Right renal cortex interstitium (tissue), 3 donors: ENCODE data around the gene DNAI2. TPM values are rescaled to one million over a fixed set of nuclear protein-coding genes. Genes with fewer than 3 reads are reported as not detected.
"Not testable (repeated sequence)": the region's sequence is repeated elsewhere in the genome, so short reads cannot be mapped to it uniquely, and the experiment has no call there.

Source experiments
- DNase-seq, 3 donors: peaks; one replicate each; pipeline ENCODE4 v3.0.0-alpha.2; 2013; ENCODE audit warnings: low read depth in 3 of 3, low spot score in 2 of 3
- polyA plus RNA-seq, 3 donors: library from polyadenylated mRNA; unstranded; fragments of 120-200 nt; gene quantifications; one replicate each; pipeline ENCODE4 v1.2.1, GENCODE V29; 2013; ENCODE audit not compliant: insufficient read length in 3 of 3

Gene DNAI2
- polyA plus RNA-seq, 3 donors = 0.18 to 0.26 TPM; not detected in 1

DNA sequence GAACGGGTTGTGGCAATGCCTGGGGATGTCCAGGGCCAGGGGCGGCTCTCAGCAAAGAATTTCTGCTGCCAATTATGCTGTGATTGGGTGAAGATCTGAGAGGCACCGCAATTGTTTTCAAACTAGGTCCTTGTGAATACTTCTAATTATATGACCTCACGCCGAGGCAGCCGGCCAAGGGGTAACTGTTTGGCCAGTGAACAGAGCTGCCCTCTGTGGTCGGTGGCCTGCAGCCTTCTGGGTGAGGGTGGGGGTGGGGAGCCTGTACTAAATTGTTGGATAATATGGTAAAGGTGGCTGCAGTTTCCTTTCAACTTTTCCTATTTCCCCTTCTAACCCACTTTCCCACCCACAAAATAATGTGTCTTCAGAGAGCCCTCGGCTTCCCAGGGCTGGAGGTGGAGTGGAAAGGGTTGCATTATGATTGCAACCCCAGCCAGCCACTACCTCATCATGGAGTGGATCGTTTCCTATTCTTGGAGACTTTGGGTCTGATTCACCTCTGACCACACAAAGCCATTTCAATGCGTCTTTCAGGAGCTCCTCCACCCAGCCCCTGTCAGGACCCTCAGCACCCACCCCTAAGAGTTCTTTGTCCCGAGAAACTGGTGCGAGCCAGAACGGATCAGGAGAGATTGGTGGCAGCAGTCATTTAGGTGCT, 2.0 kb upstream of the DNAI2 start:
- DNase-seq = no peak

- DNase-seq = no peak
These were observed 1.3 kb upstream of the DNAI2 start for GRCh38 chr17:74272731-74273201.

- DNase-seq = no peak
These were observed 791 bp downstream of the DNAI2 start for GRCh38 chr17:74274709-74275340.

- DNase-seq = no peak
These were observed 2.0 kb downstream of the DNAI2 start for GRCh38 chr17:74276051-74276476.

DNA sequence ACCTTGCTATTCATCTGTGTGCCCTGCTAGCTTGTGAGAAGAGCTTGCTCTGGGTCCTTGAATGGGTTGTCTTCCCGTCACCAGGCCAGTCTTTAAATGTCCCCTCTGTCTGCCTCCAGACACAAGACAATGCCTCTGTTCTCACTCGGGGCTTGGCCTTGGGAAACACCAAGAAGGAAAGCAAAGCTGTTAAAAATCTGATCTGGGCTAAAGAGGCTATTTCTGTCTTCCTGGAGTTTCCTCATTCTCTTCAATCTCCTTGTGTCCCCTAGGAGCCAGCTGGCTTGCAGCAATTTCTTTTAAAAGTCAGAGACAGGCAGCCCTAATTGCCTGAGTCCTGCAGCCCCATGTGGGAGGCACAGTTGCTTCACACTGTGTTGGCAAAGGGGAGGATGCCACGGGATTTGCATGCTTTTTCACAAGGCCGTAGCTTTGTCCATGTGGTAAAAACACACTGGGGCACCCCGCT, 2.5 kb downstream of the DNAI2 start:
- no peak for DNase-seq

DNA sequence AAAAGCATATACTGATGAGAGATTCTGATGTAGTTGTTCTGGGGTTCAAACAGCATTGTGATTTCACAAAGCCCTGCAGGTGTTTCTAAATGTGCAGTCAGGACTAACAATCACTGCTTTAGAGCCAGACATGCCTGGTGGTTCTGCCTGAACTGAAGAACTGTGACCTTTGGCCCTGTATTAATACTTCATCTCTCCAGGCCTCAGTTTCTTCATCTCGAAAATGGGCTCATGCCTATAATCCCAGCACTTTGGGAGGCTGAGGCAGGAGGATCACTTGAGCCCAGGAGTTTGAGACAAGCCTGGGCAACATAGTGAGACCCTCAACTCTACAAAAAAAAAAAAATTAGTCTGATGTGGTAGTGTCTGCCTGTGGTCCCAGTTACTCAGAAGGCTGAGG, 3.9 kb downstream of the DNAI2 start:
- DNase-seq = no peak

DNA sequence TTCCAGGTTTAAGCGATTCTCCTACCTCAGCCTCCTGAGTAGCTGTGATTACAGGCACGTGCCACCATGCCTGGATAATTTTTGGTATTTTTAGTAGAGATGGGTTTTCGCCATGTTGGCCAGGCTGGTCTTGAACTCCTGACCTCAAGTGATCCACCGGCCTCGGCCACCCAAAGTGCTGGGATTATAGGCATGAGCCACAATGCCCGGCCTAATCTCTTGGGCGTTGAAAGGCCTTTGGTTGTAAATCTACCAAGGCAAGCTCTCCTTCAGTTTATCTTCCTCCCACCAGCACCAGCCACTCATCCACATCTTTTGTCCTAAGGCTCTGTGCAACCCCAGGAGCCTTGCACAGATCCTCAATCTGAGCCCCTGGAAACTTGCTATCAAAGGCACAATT, 5.6 kb downstream of the DNAI2 start:
- not testable (repeated sequence) for DNase-seq

DNA sequence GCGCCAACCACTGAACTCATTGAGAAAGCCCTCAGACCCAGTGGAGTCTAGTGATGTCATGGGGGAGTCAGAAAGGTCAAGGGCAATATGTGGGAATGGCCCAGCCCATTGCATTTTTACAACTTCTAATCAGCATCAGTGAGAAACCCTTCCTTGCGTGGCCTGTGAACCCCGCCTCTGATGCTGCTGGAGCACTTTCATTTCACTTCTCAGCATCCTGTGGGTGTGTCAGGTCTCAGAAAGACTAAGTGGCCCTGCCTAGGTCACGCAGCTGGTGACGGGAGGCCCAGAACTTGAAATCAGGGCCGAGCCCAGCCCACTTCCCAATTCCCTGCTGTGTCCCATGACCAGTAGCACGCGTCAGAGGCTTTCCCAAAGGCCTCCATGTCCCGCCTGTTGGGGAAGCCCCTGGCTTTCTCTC, 6.1 kb downstream of the DNAI2 start:
- no peak for DNase-seq

GRCh38 chr17:74281799-74282198, 7.8 kb downstream of the DNAI2 start:
- DNase-seq = no peak

DNA sequence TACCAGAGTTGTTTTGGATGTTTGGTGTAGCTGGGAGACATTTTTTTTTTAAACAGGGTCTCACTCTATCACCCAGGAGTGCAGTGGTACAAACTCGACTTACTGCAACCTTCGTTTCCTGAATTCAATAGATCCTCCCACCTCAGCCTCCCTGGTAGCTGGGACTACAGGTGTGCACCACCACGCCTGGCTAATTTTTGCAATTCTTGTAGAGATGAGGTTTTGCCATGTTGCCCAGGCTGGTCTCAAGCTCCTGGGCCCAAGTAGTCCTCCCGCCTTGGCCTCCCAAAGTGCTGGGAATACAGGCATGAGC, 8.2 kb downstream of the DNAI2 start:
- not testable (repeated sequence) for DNase-seq

- no peak for DNase-seq
These were observed 8.7 kb downstream of the DNAI2 start for GRCh38 chr17:74282587-74283370.

DNA sequence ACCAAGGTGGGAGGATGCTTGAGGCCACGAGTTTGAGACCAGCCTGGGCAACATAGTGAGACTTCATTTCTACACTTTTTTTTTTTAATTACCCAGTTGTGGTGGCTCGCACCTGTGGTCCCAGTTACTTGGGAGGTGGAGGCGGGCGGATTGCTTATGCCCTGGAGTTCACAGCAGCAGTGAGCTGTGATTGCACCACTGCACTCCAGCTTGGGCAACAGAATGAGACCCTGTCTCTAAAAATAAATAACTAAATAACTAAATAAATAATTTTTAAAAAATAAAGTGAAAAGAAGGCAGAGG, 9.3 kb downstream of the DNAI2 start:
- DNase-seq = no peak

GRCh38 chr17:74287031-74287602, 13.1 kb downstream of the DNAI2 start:
- no peak for DNase-seq

- DNase-seq = no peak
These were observed 14.8 kb downstream of the DNAI2 start for GRCh38 chr17:74288785-74289184.

DNA sequence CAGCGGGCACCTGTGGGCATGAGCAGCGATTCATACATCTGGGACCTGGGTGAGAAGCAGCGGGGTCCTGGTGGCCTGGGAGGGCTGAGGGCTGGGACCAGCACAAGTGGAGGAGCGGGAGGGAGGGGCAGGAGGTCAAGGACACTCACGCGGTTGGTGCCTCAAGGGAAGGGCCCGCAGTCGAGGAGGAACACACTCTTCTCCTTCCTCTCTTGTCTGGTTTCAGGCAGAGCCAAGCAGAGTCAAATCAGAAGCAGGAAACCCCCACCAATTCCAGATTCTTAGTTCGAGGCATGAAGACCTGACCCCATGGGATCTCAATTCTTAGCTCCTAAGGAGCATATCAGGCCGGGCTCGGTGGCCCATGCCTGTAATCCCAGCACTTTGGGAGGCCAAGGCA, 15.7 kb downstream of the DNAI2 start:
- DNase-seq = no peak

DNA sequence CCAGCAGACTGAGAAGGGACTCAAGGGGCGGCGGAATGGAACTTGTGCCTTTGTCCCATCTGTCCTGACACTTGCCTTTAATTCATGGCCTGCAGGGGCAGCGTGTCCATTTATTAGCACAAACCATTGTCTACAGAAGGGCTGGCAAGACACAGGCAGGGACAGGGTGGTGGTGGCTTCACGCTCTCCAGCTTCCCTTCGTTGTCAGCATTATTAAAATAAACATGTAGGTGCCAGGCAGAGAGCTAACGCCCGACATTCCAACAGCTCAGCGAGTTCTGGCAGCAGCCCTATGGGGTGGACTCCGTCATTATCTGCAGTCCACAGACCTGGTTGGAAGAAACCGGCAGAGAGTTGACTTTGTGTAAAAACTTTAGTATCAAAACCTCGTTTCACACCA, 16.3 kb downstream of the DNAI2 start:
- no peak for DNase-seq

GRCh38 chr17:74292495-74292894, 18.5 kb downstream of the DNAI2 start:
- no peak for DNase-seq

GRCh38 chr17:74295625-74296547, 21.9 kb downstream of the DNAI2 start:
- no peak for DNase-seq

GRCh38 chr17:74296548-74296936, 22.5 kb downstream of the DNAI2 start:
- DNase-seq = no peak

DNA sequence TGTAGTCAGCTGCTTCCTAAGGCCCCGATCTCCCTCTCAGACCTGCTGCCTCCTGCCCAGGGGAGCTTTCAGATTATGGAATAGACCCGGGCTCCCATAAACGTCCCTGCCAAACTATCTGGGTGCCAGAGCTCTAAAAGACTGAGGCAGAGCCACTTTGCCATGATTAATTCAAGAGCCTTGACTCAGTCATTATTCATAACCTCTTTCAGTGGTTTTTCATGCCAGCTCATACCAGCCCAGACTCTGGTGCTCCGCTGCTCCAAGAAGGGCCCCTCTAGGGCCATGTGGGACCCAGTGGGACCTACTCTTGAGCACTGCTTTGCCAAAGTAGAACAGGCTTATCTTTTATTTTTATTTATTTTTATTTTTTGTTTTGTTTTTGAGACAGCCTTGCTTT, 23.9 kb downstream of the DNAI2 start:
- no peak for DNase-seq

- DNase-seq = no peak
These were observed 24.7 kb downstream of the DNAI2 start for GRCh38 chr17:74298778-74299177.
